PFSK-1 (cell line): ENCODE results near the gene OSBPL10.

Experiments used
- FOXP2 ChIP-seq: optimal IDR thresholded peaks from 2 replicates; pipeline ENCODE3; 2011; ENCODE audit warnings: borderline replicate concordance, control low read depth, inconsistent platforms; ENCODE audit not compliant: insufficient read depth; ENCODE audit errors: extremely low read length, extremely low read depth
- POLR2AphosphoS5 ChIP-seq: IDR thresholded peaks from 2 replicates; pipeline ENCODE4 v1.6.1; 2012; ENCODE audit warnings: low read depth, mild to moderate bottlenecking, control low read depth, low read length, moderate library complexity

- TF ChIP-seq POLR2AphosphoS5, result no peak
- no peak for TF ChIP-seq FOXP2
Measured at GRCh38 chr3:31960793-31961431, 20.1 kb downstream of the OSBPL10 start.
